HCT116 (cell line): Measurements from ENCODE around the gene DNHD1. TPM values are rescaled to one million over a fixed set of nuclear protein-coding genes. Genes with fewer than 3 reads are reported as not detected.

Source experiments
- ATAC-seq: fragments of 200-7000 bp; cut with Tn5 transposase; 2 replicates; pipeline ENCODE4 v1.9.1; 2020; ENCODE audit warnings: mild to moderate bottlenecking, moderate library complexity
- BruUV-seq: library from RNA; stranded (reverse); fragments of 400-500 nt; replicated peaks from 2 replicates; lab custom pipeline; 2021; lab: Mats Ljungman, UMichigan
- CTCF ChIA-PET: fragments of 300-600 bp; sonication (Branson Sonifier 250); formaldehyde crosslinking; loops from one replicate; lab custom pipeline; 2021; ENCODE audit warnings: antibody characterized with exemption; lab: Charles Lee
- POLR2A ChIA-PET: fragments of 300-600, 350-600 bp; sonication (Branson Sonifier 250); formaldehyde crosslinking; loops from one replicate; lab custom pipeline; 2021; ENCODE audit warnings: antibody characterized with exemption; lab: Charles Lee
- RAD21 ChIA-PET, 2 experiments: fragments of 300-600 bp; sonication (Branson Sonifier 250); formaldehyde crosslinking; loops; one replicate each; lab custom pipeline; 2023; ENCODE audit warnings: low total read pairs in 2 of 2; ENCODE audit not compliant: uncharacterized antibody in 2 of 2, unreplicated experiment in 2 of 2, low non-redundant PET in 1 of 2; lab: Charles Lee
- DNase-seq: peaks from one replicate; pipeline ENCODE4 v3.0.0-alpha.2; 2010; ENCODE audit warnings: low read depth, low spot score
- H2AFZ ChIP-seq: fragments of 200-600 bp; shearing (Covaris generic), sonication (generic); 2 replicates; pipeline ENCODE4 v1.6.1; 2017; ENCODE audit warnings: low read depth, mixed run types, mixed read lengths, antibody characterized with exemption, low read length; ENCODE audit not compliant: poor library complexity, severe bottlenecking
- H3K27ac ChIP-seq: 2 replicates; pipeline ENCODE4 v1.5.1; 2012; ENCODE audit warnings: low read depth, low read length
- H3K27me3 ChIP-seq: fragments of 200-600 bp; sonication (generic); 2 replicates; pipeline ENCODE4 v1.6.1; 2016; ENCODE audit warnings: mixed run types, low read length, mixed read lengths; ENCODE audit not compliant: insufficient read depth
- H3K36me3 ChIP-seq, 2 experiments: fragments of 200-500 bp in 1 of 2; fragments of 200-600 bp in 1 of 2; sonication (Bioruptor generic) in 1 of 2; sonication (generic) in 1 of 2; 2 replicates each; pipeline versions ENCODE4 v1.5.1 to v1.6.1; 2014 to 2016; ENCODE audit warnings: low read length in 2 of 2, inconsistent platforms in 1 of 2, mixed read lengths in 1 of 2, mixed run types in 1 of 2; ENCODE audit not compliant: insufficient read depth in 2 of 2, control insufficient read depth in 1 of 2
- H3K4me1 ChIP-seq, 2 experiments: fragments of 200-600 bp in 1 of 2; sonication (generic) in 1 of 2; 2 replicates each; pipeline versions ENCODE4 v1.5.1 to v1.6.1; 2012 to 2017; ENCODE audit warnings: low read length in 2 of 2, inconsistent platforms in 1 of 2, mild to moderate bottlenecking in 1 of 2, mixed read lengths in 1 of 2, mixed run types in 1 of 2, moderate library complexity in 1 of 2; ENCODE audit not compliant: insufficient read depth in 2 of 2, control insufficient read depth in 1 of 2
- H3K4me2 ChIP-seq: fragments of 200-600 bp; sonication (generic); 2 replicates; pipeline ENCODE4 v1.6.1; 2017; ENCODE audit warnings: mixed run types, low read length, mixed read lengths
- H3K4me3 ChIP-seq, 2 experiments: fragments of 200-600 bp in 1 of 2; sonication (generic) in 1 of 2; replicated peaks in 1 of 2; 2 replicates each; pipeline ENCODE4 v1.5.1; 2011 to 2016; ENCODE audit warnings: low read length in 2 of 2, control low read depth in 1 of 2, low read depth in 1 of 2, mild to moderate bottlenecking in 1 of 2, mixed read lengths in 1 of 2, mixed run types in 1 of 2
- H3K79me2 ChIP-seq: fragments of 200-600 bp; sonication (generic); 2 replicates; pipeline ENCODE4 v1.6.1; 2017; ENCODE audit warnings: mild to moderate bottlenecking, mixed run types, low read length, moderate library complexity, mixed read lengths; ENCODE audit not compliant: insufficient read depth
- H3K9ac ChIP-seq: fragments of 200-600 bp; sonication (generic); 2 replicates; pipeline ENCODE4 v1.6.1; 2016; ENCODE audit warnings: low read length, mixed read lengths
- H3K9me2 ChIP-seq: fragments of 200-600 bp; sonication (generic), shearing (Covaris generic); 2 replicates; pipeline ENCODE4 v1.6.1; 2017; ENCODE audit warnings: mixed run types, mild to moderate bottlenecking, moderate library complexity; ENCODE audit not compliant: insufficient read depth
- H3K9me3 ChIP-seq, 2 experiments: fragments of 200-500 bp in 1 of 2; fragments of 200-600 bp in 1 of 2; sonication (Bioruptor generic) in 1 of 2; sonication (generic) in 1 of 2; 2 replicates each; pipeline ENCODE4 v1.6.1; 2014 to 2017; ENCODE audit warnings: low read length in 2 of 2, mixed read lengths in 2 of 2, inconsistent platforms in 1 of 2, low read depth in 1 of 2, mild to moderate bottlenecking in 1 of 2, mixed run types in 1 of 2, moderate library complexity in 1 of 2; ENCODE audit not compliant: control insufficient read depth in 1 of 2, insufficient read depth in 1 of 2
- H4K20me1 ChIP-seq: fragments of 200-600 bp; sonication (generic), shearing (Covaris generic); 2 replicates; pipeline ENCODE4 v1.6.1; 2017; ENCODE audit warnings: mixed run types, mild to moderate bottlenecking, moderate library complexity; ENCODE audit not compliant: insufficient read depth
- ELF1 ChIP-seq: IDR thresholded peaks from 2 replicates; pipeline ENCODE4 v1.6.1; 2012; ENCODE audit warnings: low read depth, borderline replicate concordance
- EZH2 ChIP-seq: fragments of 200-600 bp; sonication (generic); IDR thresholded peaks from 2 replicates; pipeline ENCODE4 v1.6.1; 2017; ENCODE audit warnings: antibody characterized with exemption, mixed run types
- JUND ChIP-seq: IDR thresholded peaks from 2 replicates; pipeline ENCODE4 v1.6.1; 2012
- POLR2A ChIP-seq: IDR thresholded peaks from 2 replicates; pipeline ENCODE4 v1.7.0; 2011; ENCODE audit warnings: borderline replicate concordance; ENCODE audit not compliant: insufficient read depth, insufficient read length; ENCODE audit errors: extremely low read depth
- POLR2AphosphoS5 ChIP-seq: IDR thresholded peaks from 2 replicates; pipeline ENCODE4 v1.6.1; 2011; ENCODE audit warnings: mild to moderate bottlenecking, low read depth, low read length, moderate library complexity
- SP1 ChIP-seq: IDR thresholded peaks from 2 replicates; pipeline ENCODE4 v1.6.1; 2012; ENCODE audit warnings: low read depth
- TCF7L2 ChIP-seq: IDR thresholded peaks from 2 replicates; pipeline ENCODE4 v1.7.0; 2011; ENCODE audit warnings: borderline replicate concordance, inconsistent platforms; ENCODE audit not compliant: insufficient read depth, insufficient read length; ENCODE audit errors: extremely low read depth
- YY1 ChIP-seq: IDR thresholded peaks from 2 replicates; pipeline ENCODE4 v1.6.1; 2011; ENCODE audit warnings: low read length, low read depth, moderate library complexity, mild to moderate bottlenecking; ENCODE audit not compliant: insufficient replicate concordance; ENCODE audit errors: extremely low read depth
- ZFX ChIP-seq: fragments of 450-650 bp; IDR thresholded peaks from 2 replicates; pipeline ENCODE4 v1.6.1; 2017
- ZNF274 ChIP-seq: fragments of 200-500 bp; sonication (Bioruptor generic); IDR thresholded peaks from 2 replicates; pipeline ENCODE4 v1.6.1; 2014; ENCODE audit warnings: mild to moderate bottlenecking, low read depth, low read length, inconsistent platforms
- intact Hi-C: fragments of 100-400 bp; cut with micrococcal nuclease; formaldehyde crosslinking; loops from 2 replicates; pipeline ENCODE4 v1.10.0; 2022
- total RNA-seq: library from RNA; stranded (reverse); gene quantifications from one replicate; pipeline ENCODE4 v1.2.1, GENCODE V29; 2021; ENCODE audit not compliant: unreplicated experiment
- TF ChIP-seq, protein P1 (sequence below): IDR thresholded peaks from 2 replicates; pipeline ENCODE4 v1.6.1; 2012
- TF ChIP-seq, protein P2 (sequence below): IDR thresholded peaks from 2 replicates; pipeline ENCODE4 v1.6.1; 2012

The DNHD1 gene
- total RNA-seq, 1 experiment from 2014 or later: 8.0 TPM

DNA sequence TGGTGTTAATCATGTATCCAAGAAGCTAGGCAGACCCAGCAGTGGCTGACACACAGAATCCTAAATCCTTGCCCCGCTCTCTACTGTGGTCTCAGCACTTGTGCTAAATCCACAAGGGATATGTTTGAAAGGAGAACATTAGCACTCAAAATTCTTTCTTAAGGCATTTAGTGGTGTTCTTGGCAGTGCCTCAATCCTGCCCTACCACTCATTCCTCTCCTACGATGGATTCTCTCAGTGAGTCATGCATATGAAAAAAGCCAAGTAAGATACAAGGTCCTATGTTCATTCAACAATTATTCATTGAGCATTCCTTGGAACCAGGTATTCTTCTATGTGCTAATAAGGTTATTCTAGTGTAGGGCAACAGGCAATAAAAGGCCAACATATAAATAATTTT is 75.1 kb downstream of the DNHD1 start:
- Histone ChIP-seq H2AFZ (no peak overlapping the region), H3K9me3 (no peaks in the 10 kb centered on the region), H3K79me2 (no peaks in the 10 kb centered on the region), H3K36me3 (no peaks in the 10 kb centered on the region), H3K9me2 (no peaks in the 10 kb centered on the region), H3K4me1 (no peaks in the 10 kb centered on the region), H3K4me2 (no peak overlapping the region), H3K27me3 (no peaks in the 10 kb centered on the region), H4K20me1 (no peaks in the 10 kb centered on the region), H3K4me3 (no peak overlapping the region), H3K27ac (no peak overlapping the region), H3K9ac (no peak overlapping the region)
- ChIA-PET RAD21 (no interaction called here), POLR2A (no interaction called here), CTCF (no interaction called here)
- ATAC-seq (no peak), DNase-seq (no peak)
- TF ChIP-seq SP1 (no peak), POLR2A (no peak), JUND (no peak), ELF1 (no peak), EZH2 (no peak), YY1 (no peak), ZNF274 (no peak), ZFX (no peak), TCF7L2 (no peak), POLR2AphosphoS5 (no peak)
- TF ChIP-seq, protein P1, sequence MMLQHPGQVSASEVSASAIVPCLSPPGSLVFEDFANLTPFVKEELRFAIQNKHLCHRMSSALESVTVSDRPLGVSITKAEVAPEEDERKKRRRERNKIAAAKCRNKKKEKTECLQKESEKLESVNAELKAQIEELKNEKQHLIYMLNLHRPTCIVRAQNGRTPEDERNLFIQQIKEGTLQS: no peak
- TF ChIP-seq, protein P2, sequence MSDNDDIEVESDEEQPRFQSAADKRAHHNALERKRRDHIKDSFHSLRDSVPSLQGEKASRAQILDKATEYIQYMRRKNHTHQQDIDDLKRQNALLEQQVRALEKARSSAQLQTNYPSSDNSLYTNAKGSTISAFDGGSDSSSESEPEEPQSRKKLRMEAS: no peak
- intact Hi-C loops: no loop called here
- BruUV-seq: no TSS peak
